ENCODE data around the gene HLCS.

HLCS gene

GRCh38 chr21:36747041-36747814, 219.2 kb downstream of the HLCS start:
- DNase-seq = peak in 4 of 58 donors; percentile 27 to 49 (median 40)

- DNase-seq = no peak
Observed at GRCh38 chr21:36745459-36745858, 221.0 kb downstream of the HLCS start.

- DNase-seq = peak in 14 of 58 donors; percentile 9 to 72 (median 18)
Observed at GRCh38 chr21:36744560-36745231, 221.8 kb downstream of the HLCS start.

- no peak for DNase-seq
Observed at GRCh38 chr21:36744190-36744559, 222.3 kb downstream of the HLCS start.

GRCh38 chr21:36743446-36743845, 223.0 kb downstream of the HLCS start:
- DNase-seq = no peak

- no peak for DNase-seq
Observed at GRCh38 chr21:36743008-36743407, 223.5 kb downstream of the HLCS start.

- DNase-seq = no peak
Observed at GRCh38 chr21:36741506-36741905, 225.0 kb downstream of the HLCS start.

GRCh38 chr21:36738489-36739126, 227.9 kb downstream of the HLCS start:
- DNase-seq = no peak

GRCh38 chr21:36735724-36736320, 230.6 kb downstream of the HLCS start:
- no peak for DNase-seq

- DNase-seq = no peak
Observed at GRCh38 chr21:36735201-36735515, 231.3 kb downstream of the HLCS start.

GRCh38 chr21:36734367-36735200, 231.9 kb downstream of the HLCS start:
- no peak for DNase-seq

GRCh38 chr21:36733857-36734256, 232.6 kb downstream of the HLCS start:
- no peak for DNase-seq

- DNase-seq = no peak
Observed at GRCh38 chr21:36732761-36733160, 233.7 kb downstream of the HLCS start.

- DNase-seq = no peak
Observed at GRCh38 chr21:36732217-36732616, 234.3 kb downstream of the HLCS start.

GRCh38 chr21:36730291-36731281, 235.9 kb downstream of the HLCS start:
- DNase-seq = no peak

- no peak for DNase-seq
Observed at GRCh38 chr21:36729310-36729970, 237.0 kb downstream of the HLCS start.

- no peak for DNase-seq
Observed at GRCh38 chr21:36728371-36729111, 237.9 kb downstream of the HLCS start.

- DNase-seq = no peak
Observed at GRCh38 chr21:36727866-36728265, 238.6 kb downstream of the HLCS start.
